RWPE1 (cell line): ENCODE measurements around the gene PHOX2A.

Source experiments
- CTCF ChIA-PET: fragments of 350-600 bp; sonication (Branson Sonifier 250); formaldehyde crosslinking; extraction: SDS; loops from one replicate; lab custom pipeline; 2021; lab: Yijun Ruan, JAX
- POLR2A ChIA-PET: fragments of 400-600 bp; formaldehyde crosslinking; extraction: SDS; loops from one replicate; lab custom pipeline; 2020; ENCODE audit warnings: antibody characterized with exemption; ENCODE audit not compliant: low non-redundant PET; lab: Yijun Ruan, JAX
- DNase-seq: peaks from one replicate; pipeline ENCODE4 v3.0.0; 2012; ENCODE audit warnings: low spot score
- H3K27ac ChIP-seq: fragments of 450-650 bp; 2 replicates; pipeline ENCODE4 v1.5.1; 2017
- CTCF ChIP-seq: fragments of 450-650 bp; conservative IDR thresholded peaks from 2 replicates; pipeline ENCODE4 v1.5.1; 2017; ENCODE audit warnings: low read depth, mild to moderate bottlenecking

The PHOX2A gene

DNA sequence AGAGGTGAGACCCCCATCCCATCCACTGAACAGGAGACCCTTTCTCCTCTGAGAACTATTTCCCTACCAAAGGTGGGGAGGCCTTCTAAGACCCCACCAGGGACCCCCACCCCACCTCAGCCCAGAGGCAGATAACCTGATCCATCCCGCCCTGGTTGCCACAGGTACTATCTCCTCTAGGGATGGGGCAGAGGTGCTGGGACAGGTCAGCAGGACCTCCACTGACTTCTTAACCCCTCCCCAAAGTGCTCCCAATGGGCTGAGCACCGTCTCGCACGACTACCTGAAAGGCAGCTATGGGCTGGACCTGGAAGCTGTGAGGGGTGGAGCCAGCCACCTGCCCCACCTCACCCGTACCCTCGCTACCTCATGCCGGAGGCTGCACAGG is 15.1 kb downstream of the PHOX2A start:
- ChIA-PET CTCF (no interaction called here), POLR2A (no interaction called here)
- no peak for TF ChIP-seq CTCF
- H3K27ac ChIP-seq, result peak overlapping the region; percentile 42; the same call in 1 of the 2 replicates
- no peak for DNase-seq

DNA sequence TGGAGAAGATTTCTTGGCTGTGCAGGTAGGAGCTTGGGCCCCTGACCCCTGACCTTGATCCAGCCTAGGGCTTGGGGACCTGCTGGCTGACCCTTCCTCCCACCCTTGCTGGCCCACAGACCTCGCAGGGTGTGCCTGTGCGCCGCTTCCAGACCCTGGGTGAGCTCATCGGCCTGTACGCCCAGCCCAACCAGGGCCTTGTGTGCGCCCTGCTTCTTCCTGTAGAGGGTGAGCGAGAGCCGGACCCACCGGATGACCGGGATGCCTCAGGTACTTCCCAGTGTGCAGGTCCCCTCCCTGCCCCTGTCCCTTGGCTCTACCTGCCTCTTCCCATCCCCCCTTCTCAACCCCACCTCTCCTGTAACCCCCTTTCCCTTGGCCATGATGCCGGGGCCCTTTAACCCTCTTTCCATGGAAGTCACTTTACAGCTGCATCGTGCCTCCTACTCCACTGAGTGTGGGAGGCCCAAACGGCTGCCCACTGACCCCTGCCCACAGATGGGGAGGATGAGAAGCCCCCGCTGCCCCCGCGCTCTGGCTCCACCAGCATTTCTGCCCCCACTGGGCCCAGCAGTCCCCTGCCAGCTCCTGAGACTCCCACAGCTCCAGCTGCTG is 15.6 kb downstream of the PHOX2A start:
- POLR2A ChIA-PET, result no interaction called here
- CTCF ChIA-PET, result no interaction called here
- no peak for DNase-seq
- no peak for TF ChIP-seq CTCF
- peak overlapping the region; percentile 42 for H3K27ac ChIP-seq

- TF ChIP-seq CTCF, result no peak
- peak overlapping the region; percentile 42 for H3K27ac ChIP-seq
- DNase-seq, result no peak
- ChIA-PET CTCF (interaction anchor here (0.6 to 2.2 kb wide), 3 partner anchors 11 to 142 kb away, joined by 3 to 9 read pairs (median 3); no protein-coding TSS in a partner anchor), POLR2A (no interaction called here)
Observed at GRCh38 chr11:72227316-72228228, 16.4 kb downstream of the PHOX2A start.

DNA sequence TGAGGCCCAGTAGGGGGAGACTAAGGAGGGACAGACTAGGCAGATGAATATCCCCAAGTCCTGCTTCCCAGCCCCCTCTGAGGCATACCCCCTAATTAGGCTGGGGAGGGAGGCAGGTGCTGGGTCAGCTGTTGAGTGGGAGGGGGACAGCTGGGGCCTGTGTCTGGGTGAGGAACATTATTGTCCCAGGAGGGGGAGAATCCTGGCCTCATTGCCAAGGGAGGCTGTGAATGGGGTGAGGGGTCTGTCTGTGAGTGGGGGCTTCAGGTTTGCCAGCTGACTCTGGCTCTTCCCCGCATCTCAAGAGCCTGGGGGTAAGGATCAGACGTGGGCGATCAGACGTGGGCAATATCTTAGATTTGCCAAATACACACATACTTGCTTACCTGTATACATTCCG is 17.3 kb downstream of the PHOX2A start:
- H3K27ac ChIP-seq, result peak overlapping the region; percentile 98
- CTCF ChIA-PET, result interaction anchor here (0.6 to 2.2 kb wide), 2 partner anchors 11 to 141 kb away, joined by 3 to 9 read pairs; no protein-coding TSS in a partner anchor
- no peak for TF ChIP-seq CTCF
- DNase-seq, result no peak
- POLR2A ChIA-PET, result interaction anchor here (0.7 kb wide), 1 partner anchor 240 kb away, joined by 6 read pairs; no protein-coding TSS in a partner anchor

- TF ChIP-seq CTCF, result no peak
- ChIA-PET CTCF (interaction anchor here (0.6 to 2.2 kb wide), 2 partner anchors 13 to 123 kb away, joined by 3 to 9 read pairs; no protein-coding TSS in a partner anchor), POLR2A (interaction anchor here (0.5 kb wide), 2 partner anchors 27 to 31 kb away, joined by 3 read pairs; no protein-coding TSS in a partner anchor)
- DNase-seq, result no peak
- H3K27ac ChIP-seq, result peak overlapping the region; percentile 98
Observed at GRCh38 chr11:72225411-72225951, 18.5 kb downstream of the PHOX2A start.
